HepG2 (cell line): ENCODE results near the gene MAPK12. TPM values are rescaled to one million over a fixed set of nuclear protein-coding genes. Genes with fewer than 3 reads are reported as not detected.

ENCODE experiments used
- AGO2 ChIP-seq: fragments of 200-400 bp; formaldehyde crosslinking; optimal IDR thresholded peaks from 2 replicates; pipeline ENCODE3; 2017; ENCODE audit warnings: mild to moderate bottlenecking, low read depth, low read length, moderate library complexity
- ERF ChIP-seq: IDR thresholded peaks from 2 replicates; pipeline ENCODE4 v1.6.1; 2018; ENCODE audit warnings: missing biosample characterization, missing genetic modification reagents
- ETV5 ChIP-seq: IDR thresholded peaks from 2 replicates; pipeline ENCODE4 v1.6.1; 2018; ENCODE audit warnings: missing biosample characterization, missing genetic modification reagents, inconsistent platforms, borderline replicate concordance
- FOXK1 ChIP-seq: sonication (generic); formaldehyde crosslinking; IDR thresholded peaks from 2 replicates; pipeline ENCODE4 v1.4.0; 2020; ENCODE audit warnings: low read depth, missing genetic modification reagents, borderline replicate concordance
- FOXM1 ChIP-seq: sonication (generic); formaldehyde crosslinking; IDR thresholded peaks from 2 replicates; pipeline ENCODE4 v1.5.0; 2020; ENCODE audit warnings: missing genetic modification reagents
- GABPA ChIP-seq, 2 experiments: IDR thresholded peaks; 2 replicates each; pipeline ENCODE4 v1.6.1; 2011 to 2016; ENCODE audit warnings: low read depth in 2 of 2, low read length in 1 of 2, missing biosample characterization in 1 of 2, missing genetic modification characterization in 1 of 2
- HDAC6 ChIP-seq: fragments of 200-600 bp; sonication (generic); IDR thresholded peaks from 2 replicates; pipeline ENCODE4 v1.7.0; 2017; ENCODE audit warnings: mild to moderate bottlenecking, antibody characterized with exemption, low read length, low read depth
- HNRNPL ChIP-seq: fragments of 200-400 bp; formaldehyde crosslinking; IDR thresholded peaks from 2 replicates; pipeline ENCODE4 v1.6.1; 2017; ENCODE audit warnings: mild to moderate bottlenecking, low read depth, low read length
- LCORL ChIP-seq, 2 experiments: fragments of 450-650 bp in 1 of 2; sonication (generic) in 1 of 2; formaldehyde crosslinking in 1 of 2; IDR thresholded peaks; 2 replicates each; pipeline versions ENCODE4 v1.5.0 to v1.6.1; 2017 to 2020; ENCODE audit warnings: antibody characterized with exemption in 1 of 2, missing genetic modification reagents in 1 of 2
- MAFF ChIP-seq: IDR thresholded peaks from 2 replicates; pipeline ENCODE4 v1.6.1; 2011; ENCODE audit warnings: low read depth, low read length, improper control_type of control experiment
- MEIS1 ChIP-seq: sonication (generic); formaldehyde crosslinking; IDR thresholded peaks from 2 replicates; pipeline ENCODE4 v1.9.0; 2021; ENCODE audit warnings: mild to moderate bottlenecking, missing genetic modification reagents, moderate library complexity, borderline replicate concordance
- NONO ChIP-seq, 2 experiments: fragments of 450-650 bp in 1 of 2; sonication (generic) in 1 of 2; formaldehyde crosslinking in 1 of 2; IDR thresholded peaks in 1 of 2; conservative IDR thresholded peaks in 1 of 2; 2 replicates each; pipeline versions ENCODE4 v1.6.1 to v1.8.0; 2017 to 2022; ENCODE audit warnings: mild to moderate bottlenecking in 1 of 2, missing genetic modification reagents in 1 of 2, moderate library complexity in 1 of 2
- PHF20 ChIP-seq: sonication (generic); formaldehyde crosslinking; IDR thresholded peaks from 2 replicates; pipeline ENCODE4 v1.5.0; 2020; ENCODE audit warnings: mild to moderate bottlenecking, missing genetic modification reagents
- SOX5 ChIP-seq: IDR thresholded peaks from 2 replicates; pipeline ENCODE4 v1.6.1; 2016; ENCODE audit warnings: borderline replicate concordance
- TAF1 ChIP-seq: sonication (generic); formaldehyde crosslinking; IDR thresholded peaks from 2 replicates; pipeline ENCODE4 v1.4.0; 2020; ENCODE audit warnings: missing genetic modification reagents
- TP53 ChIP-seq: sonication (generic); formaldehyde crosslinking; conservative IDR thresholded peaks from 2 replicates; pipeline ENCODE4 v1.4.0; 2020; ENCODE audit warnings: missing genetic modification reagents
- ZNF550 ChIP-seq: sonication (generic); formaldehyde crosslinking; IDR thresholded peaks from 2 replicates; pipeline ENCODE4 v1.4.0; 2020; ENCODE audit warnings: mild to moderate bottlenecking, missing genetic modification reagents, borderline replicate concordance
- ZNF678 ChIP-seq: sonication (generic); formaldehyde crosslinking; IDR thresholded peaks from 2 replicates; pipeline ENCODE4 v1.4.0; 2020; ENCODE audit warnings: mild to moderate bottlenecking, missing genetic modification reagents
- ZNF776 ChIP-seq: sonication (generic); formaldehyde crosslinking; IDR thresholded peaks from 2 replicates; pipeline ENCODE4 v1.4.0; 2020; ENCODE audit warnings: mild to moderate bottlenecking, missing genetic modification reagents
- polyA plus RNA-seq, 8 experiments: library from polyadenylated mRNA; depleted of rRNA in 3 of 8; stranded (reverse) in 7 of 8; unstranded in 1 of 8; fragments of >200 nt; fragmentation: Illumina TruSeq in 4 of 8; extraction: Trizol in 4 of 8; gene quantifications; 2 replicates each; pipeline versions ENCODE4 v1.2.1 to v1.2.3, GENCODE V29; 2011 to 2016; ENCODE audit warnings: low read depth in 4 of 8, missing spikeins in 1 of 8, mixed read lengths in 1 of 8; ENCODE audit not compliant: insufficient read depth in 1 of 8
- total RNA-seq, 5 experiments: library from RNA; depleted of rRNA; stranded (reverse); fragments of >200 nt; fragmentation: Illumina TruSeq; extraction: Trizol; gene quantifications; 2 replicates each; pipeline ENCODE4 v1.2.3, GENCODE V29; 2016; ENCODE audit warnings: low read depth in 1 of 5
- TF ChIP-seq, protein P1 (sequence below): IDR thresholded peaks from 2 replicates; pipeline ENCODE4 v1.6.1; 2016
- TF ChIP-seq, protein P2 (sequence below): sonication (generic); formaldehyde crosslinking; IDR thresholded peaks from 2 replicates; pipeline ENCODE4 v1.5.1; 2020; ENCODE audit warnings: mild to moderate bottlenecking, moderate library complexity, missing genetic modification reagents
- TF ChIP-seq, protein P3 (sequence below): sonication (generic); IDR thresholded peaks from 2 replicates; pipeline ENCODE4 v1.6.1; 2016; ENCODE audit warnings: low read depth, borderline replicate concordance

The MAPK12 gene
- total and polyA plus RNA-seq, 2 of the 13 experiments (the other 11 are each of a cell fraction or from before 2014, with no cell fraction given) = 22.2 to 23.3 TPM

DNA sequence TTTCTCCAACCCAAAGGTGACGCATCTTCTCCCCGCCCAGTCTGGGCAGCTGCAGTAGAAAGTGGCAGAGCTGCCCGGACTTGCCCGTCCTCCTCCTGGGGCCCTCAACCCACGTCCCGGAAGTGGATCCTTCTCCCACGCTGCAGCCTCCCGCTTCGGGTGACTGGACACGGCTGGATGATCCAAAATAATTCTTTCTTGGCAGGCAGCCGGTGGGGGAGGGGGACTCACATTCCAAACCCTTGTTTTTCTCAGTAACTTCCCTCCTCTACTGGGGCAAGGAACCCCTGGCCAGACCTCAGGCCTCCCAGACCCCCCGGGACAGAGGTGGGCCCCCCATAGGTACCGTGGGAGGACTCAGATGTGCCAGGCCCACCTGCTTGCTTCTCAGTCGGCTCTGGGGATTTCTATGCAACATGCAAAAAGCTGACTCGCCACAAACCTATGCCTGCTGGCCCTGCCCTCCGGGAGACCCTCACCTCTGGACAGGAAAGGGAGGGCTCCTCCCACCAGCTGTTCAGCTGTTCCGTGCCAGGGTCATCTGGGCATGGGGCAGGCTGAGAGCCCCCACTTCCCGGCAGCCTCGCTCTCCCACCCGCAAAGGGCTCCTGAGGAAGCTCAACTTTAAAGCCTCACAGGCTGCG, 44.6 kb upstream of the MAPK12 start (continued):
- peak; percentile 30 for TF ChIP-seq GABPA (IDR thresholded peaks at IDR 0.05; ENCODE audit: low read depth, low read length)
- TF ChIP-seq GABPA (CRISPR knock-in tag; IDR thresholded peaks at IDR 0.05; ENCODE audit: low read depth) = peak; percentile 52
- TF ChIP-seq FOXK1 = peak; percentile 13; the same call in 1 of the 2 replicates
- no peak for TF ChIP-seq TP53 (CRISPR knock-in tag)
- TF ChIP-seq NONO (IDR thresholded peaks at IDR 0.05) = no peak
- no peak for TF ChIP-seq NONO (CRISPR knock-in tag; conservative IDR thresholded peaks at IDR 0.05)
- 0 out of 2 replicates have a peak, but pooled peaks have one; percentile 28 for TF ChIP-seq SOX5 (CRISPR knock-in tag)
- no peak for TF ChIP-seq ZNF678
- no peak for TF ChIP-seq FOXM1
- TF ChIP-seq TAF1 (CRISPR knock-in tag) = peak; percentile 56
- 0 out of 2 replicates have a peak, but pooled peaks have one; percentile 10 for TF ChIP-seq ZNF776
- TF ChIP-seq ZNF550 (CRISPR knock-in tag) = no peak
- TF ChIP-seq HDAC6 = no peak
- peak; percentile 96 for TF ChIP-seq HNRNPL
- peak; percentile 50; the same call in 1 of the 2 replicates for TF ChIP-seq ETV5 (CRISPR knock-in tag)
- no peak for TF ChIP-seq LCORL (IDR thresholded peaks at IDR 0.05)
- TF ChIP-seq LCORL (CRISPR knock-in tag; IDR thresholded peaks at IDR 0.05) = peak; percentile 53; the same call in 1 of the 2 replicates
- 0 out of 2 replicates have a peak, but pooled peaks have one; percentile 9 for TF ChIP-seq PHF20 (CRISPR knock-in tag)
- TF ChIP-seq AGO2 = peak; percentile 9
- TF ChIP-seq MAFF = peak; percentile 49; the same call in 1 of the 2 replicates
- no peak for TF ChIP-seq MEIS1 (CRISPR knock-in tag)
- TF ChIP-seq, protein P1, sequence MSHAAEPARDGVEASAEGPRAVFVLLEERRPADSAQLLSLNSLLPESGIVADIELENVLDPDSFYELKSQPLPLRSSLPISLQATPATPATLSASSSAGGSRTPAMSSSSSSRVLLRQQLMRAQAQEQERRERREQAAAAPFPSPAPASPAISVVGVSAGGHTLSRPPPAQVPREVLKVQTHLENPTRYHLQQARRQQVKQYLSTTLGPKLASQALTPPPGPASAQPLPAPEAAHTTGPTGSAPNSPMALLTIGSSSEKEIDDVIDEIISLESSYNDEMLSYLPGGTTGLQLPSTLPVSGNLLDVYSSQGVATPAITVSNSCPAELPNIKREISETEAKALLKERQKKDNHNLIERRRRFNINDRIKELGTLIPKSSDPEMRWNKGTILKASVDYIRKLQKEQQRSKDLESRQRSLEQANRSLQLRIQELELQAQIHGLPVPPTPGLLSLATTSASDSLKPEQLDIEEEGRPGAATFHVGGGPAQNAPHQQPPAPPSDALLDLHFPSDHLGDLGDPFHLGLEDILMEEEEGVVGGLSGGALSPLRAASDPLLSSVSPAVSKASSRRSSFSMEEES (CRISPR knock-in tag) = no peak; the same call in 1 of the 2 replicates
- TF ChIP-seq, protein P2, sequence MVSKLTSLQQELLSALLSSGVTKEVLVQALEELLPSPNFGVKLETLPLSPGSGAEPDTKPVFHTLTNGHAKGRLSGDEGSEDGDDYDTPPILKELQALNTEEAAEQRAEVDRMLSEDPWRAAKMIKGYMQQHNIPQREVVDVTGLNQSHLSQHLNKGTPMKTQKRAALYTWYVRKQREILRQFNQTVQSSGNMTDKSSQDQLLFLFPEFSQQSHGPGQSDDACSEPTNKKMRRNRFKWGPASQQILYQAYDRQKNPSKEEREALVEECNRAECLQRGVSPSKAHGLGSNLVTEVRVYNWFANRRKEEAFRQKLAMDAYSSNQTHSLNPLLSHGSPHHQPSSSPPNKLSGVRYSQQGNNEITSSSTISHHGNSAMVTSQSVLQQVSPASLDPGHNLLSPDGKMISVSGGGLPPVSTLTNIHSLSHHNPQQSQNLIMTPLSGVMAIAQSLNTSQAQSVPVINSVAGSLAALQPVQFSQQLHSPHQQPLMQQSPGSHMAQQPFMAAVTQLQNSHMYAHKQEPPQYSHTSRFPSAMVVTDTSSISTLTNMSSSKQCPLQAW (CRISPR knock-in tag) = 0 out of 2 replicates have a peak, but pooled peaks have one; percentile 14
- 0 out of 2 replicates have a peak, but pooled peaks have one; percentile 34 for TF ChIP-seq ERF (CRISPR knock-in tag)
- TF ChIP-seq, protein P3, sequence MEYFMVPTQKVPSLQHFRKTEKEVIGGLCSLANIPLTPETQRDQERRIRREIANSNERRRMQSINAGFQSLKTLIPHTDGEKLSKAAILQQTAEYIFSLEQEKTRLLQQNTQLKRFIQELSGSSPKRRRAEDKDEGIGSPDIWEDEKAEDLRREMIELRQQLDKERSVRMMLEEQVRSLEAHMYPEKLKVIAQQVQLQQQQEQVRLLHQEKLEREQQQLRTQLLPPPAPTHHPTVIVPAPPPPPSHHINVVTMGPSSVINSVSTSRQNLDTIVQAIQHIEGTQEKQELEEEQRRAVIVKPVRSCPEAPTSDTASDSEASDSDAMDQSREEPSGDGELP = peak; percentile 94
